ENCODE measurements around the gene EYA4.

Gene EYA4

GRCh38 chr6:133298335-133298734, 57.2 kb downstream of the EYA4 start:
- no peak overlapping the region for H3K27ac ChIP-seq
- in situ Hi-C loops (cut with HindIII; ENCODE audit: low pct_ligation_motif_present, low sequenced_read_pairs) = no loop called here
- H3K4me3 ChIP-seq (ENCODE audit: low read depth, low read length) = no peak overlapping the region
- DNase-seq = no peak
- TF ChIP-seq CTCF (IDR thresholded peaks at IDR 0.05; ENCODE audit: low read depth, low read length, missing control alignments) = no peak
- no peaks in the 10 kb centered on the region for H3K27me3 ChIP-seq (replicated peaks)
- no peaks in the 10 kb centered on the region for H3K36me3 ChIP-seq (replicated peaks)

- H3K4me3 ChIP-seq (ENCODE audit: low read depth, low read length) = no peak overlapping the region
- in situ Hi-C loops (cut with HindIII; ENCODE audit: low pct_ligation_motif_present, low sequenced_read_pairs) = no loop called here
- H3K27ac ChIP-seq = no peak overlapping the region
- no peaks in the 10 kb centered on the region for H3K27me3 ChIP-seq (replicated peaks)
- H3K36me3 ChIP-seq (replicated peaks) = no peaks in the 10 kb centered on the region
- no peak for TF ChIP-seq CTCF (IDR thresholded peaks at IDR 0.05; ENCODE audit: low read depth, low read length, missing control alignments)
- no peak for DNase-seq
Observed at GRCh38 chr6:133298801-133299200, 57.6 kb downstream of the EYA4 start.

GRCh38 chr6:133300896-133301295, 59.7 kb downstream of the EYA4 start:
- in situ Hi-C loops (cut with HindIII; ENCODE audit: low pct_ligation_motif_present, low sequenced_read_pairs) = no loop called here
- no peaks in the 10 kb centered on the region for H3K36me3 ChIP-seq (replicated peaks)
- H3K27ac ChIP-seq = no peak overlapping the region
- H3K4me3 ChIP-seq (ENCODE audit: low read depth, low read length) = no peak overlapping the region
- no peaks in the 10 kb centered on the region for H3K27me3 ChIP-seq (replicated peaks)
- TF ChIP-seq CTCF (IDR thresholded peaks at IDR 0.05; ENCODE audit: low read depth, low read length, missing control alignments) = no peak
- DNase-seq = no peak

- in situ Hi-C loops (cut with HindIII; ENCODE audit: low pct_ligation_motif_present, low sequenced_read_pairs) = no loop called here
- no peak for DNase-seq
- no peaks in the 10 kb centered on the region for H3K27me3 ChIP-seq (replicated peaks)
- no peak overlapping the region for H3K27ac ChIP-seq
- no peaks in the 10 kb centered on the region for H3K36me3 ChIP-seq (replicated peaks)
- no peak for TF ChIP-seq CTCF (IDR thresholded peaks at IDR 0.05; ENCODE audit: low read depth, low read length, missing control alignments)
- no peak overlapping the region for H3K4me3 ChIP-seq (ENCODE audit: low read depth, low read length)
Observed at GRCh38 chr6:133301835-133302234, 60.7 kb downstream of the EYA4 start.

- Histone ChIP-seq H3K27ac (no peak overlapping the region), H3K4me3 (ENCODE audit: low read depth, low read length) (no peak overlapping the region), H3K36me3 (replicated peaks) (no peaks in the 10 kb centered on the region), H3K27me3 (replicated peaks) (no peaks in the 10 kb centered on the region)
- in situ Hi-C loops (cut with HindIII; ENCODE audit: low pct_ligation_motif_present, low sequenced_read_pairs) = no loop called here
- TF ChIP-seq CTCF (IDR thresholded peaks at IDR 0.05; ENCODE audit: low read depth, low read length, missing control alignments) = no peak
- DNase-seq = no peak
Observed at GRCh38 chr6:133306931-133307330, 65.8 kb downstream of the EYA4 start.

GRCh38 chr6:133309579-133309978, 68.4 kb downstream of the EYA4 start:
- Histone ChIP-seq H3K36me3 (replicated peaks) (no peaks in the 10 kb centered on the region), H3K4me3 (ENCODE audit: low read depth, low read length) (no peak overlapping the region), H3K27ac (no peak overlapping the region), H3K27me3 (replicated peaks) (no peaks in the 10 kb centered on the region)
- no peak for TF ChIP-seq CTCF (IDR thresholded peaks at IDR 0.05; ENCODE audit: low read depth, low read length, missing control alignments)
- in situ Hi-C loops (cut with HindIII; ENCODE audit: low pct_ligation_motif_present, low sequenced_read_pairs) = no loop called here
- no peak for DNase-seq
